NCI-H524 (cell line): ENCODE data around the gene LRSAM1.

Experiments used
- DNase-seq, 2 experiments: peaks; one replicate each; lab custom pipeline; 2025; lab: John Stamatoyannopoulos, UW

Gene LRSAM1

GRCh38 chr9:127516835-127517607 is 65.7 kb downstream of the LRSAM1 start:
- no peak for DNase-seq

GRCh38 chr9:127517620-127518019 is 66.3 kb downstream of the LRSAM1 start:
- no peak for DNase-seq

GRCh38 chr9:127518091-127518856 is 67.0 kb downstream of the LRSAM1 start:
- DNase-seq, result no peak

- DNase-seq, result no peak
Observed at GRCh38 chr9:127519301-127520166, 68.2 kb downstream of the LRSAM1 start.

GRCh38 chr9:127520941-127521918 is 69.9 kb downstream of the LRSAM1 start:
- DNase-seq, result no peak

GRCh38 chr9:127521919-127522304 is 70.6 kb downstream of the LRSAM1 start:
- DNase-seq, result no peak

- DNase-seq, result no peak
Observed at GRCh38 chr9:127522727-127523126, 71.4 kb downstream of the LRSAM1 start.

GRCh38 chr9:127523312-127523851 is 72.1 kb downstream of the LRSAM1 start:
- no peak for DNase-seq

GRCh38 chr9:127524373-127524772 is 73.1 kb downstream of the LRSAM1 start:
- DNase-seq, result no peak

GRCh38 chr9:127525401-127526188 is 74.3 kb downstream of the LRSAM1 start:
- DNase-seq, result peak in 1 of 2 experiments; percentile 14

GRCh38 chr9:127526655-127527559 is 75.6 kb downstream of the LRSAM1 start:
- DNase-seq, result peak; percentile 95 to 97

- DNase-seq, result no peak
Observed at GRCh38 chr9:127527560-127528268, 76.4 kb downstream of the LRSAM1 start.

- no peak for DNase-seq
Observed at GRCh38 chr9:127528422-127529251, 77.3 kb downstream of the LRSAM1 start.

GRCh38 chr9:127529671-127530070 is 78.4 kb downstream of the LRSAM1 start:
- DNase-seq, result no peak

GRCh38 chr9:127530206-127530941 is 79.1 kb downstream of the LRSAM1 start:
- DNase-seq, result no peak

- DNase-seq, result no peak
Observed at GRCh38 chr9:127531676-127532075, 80.4 kb downstream of the LRSAM1 start.
